ENCODE measurements around the gene CCDC78. TPM values are rescaled to one million over a fixed set of nuclear protein-coding genes. Genes with fewer than 3 reads are reported as not detected.

Gene CCDC78
- total RNA-seq, 4 donors from 2014 or later: 0.13 TPM; not detected in 3

DNA sequence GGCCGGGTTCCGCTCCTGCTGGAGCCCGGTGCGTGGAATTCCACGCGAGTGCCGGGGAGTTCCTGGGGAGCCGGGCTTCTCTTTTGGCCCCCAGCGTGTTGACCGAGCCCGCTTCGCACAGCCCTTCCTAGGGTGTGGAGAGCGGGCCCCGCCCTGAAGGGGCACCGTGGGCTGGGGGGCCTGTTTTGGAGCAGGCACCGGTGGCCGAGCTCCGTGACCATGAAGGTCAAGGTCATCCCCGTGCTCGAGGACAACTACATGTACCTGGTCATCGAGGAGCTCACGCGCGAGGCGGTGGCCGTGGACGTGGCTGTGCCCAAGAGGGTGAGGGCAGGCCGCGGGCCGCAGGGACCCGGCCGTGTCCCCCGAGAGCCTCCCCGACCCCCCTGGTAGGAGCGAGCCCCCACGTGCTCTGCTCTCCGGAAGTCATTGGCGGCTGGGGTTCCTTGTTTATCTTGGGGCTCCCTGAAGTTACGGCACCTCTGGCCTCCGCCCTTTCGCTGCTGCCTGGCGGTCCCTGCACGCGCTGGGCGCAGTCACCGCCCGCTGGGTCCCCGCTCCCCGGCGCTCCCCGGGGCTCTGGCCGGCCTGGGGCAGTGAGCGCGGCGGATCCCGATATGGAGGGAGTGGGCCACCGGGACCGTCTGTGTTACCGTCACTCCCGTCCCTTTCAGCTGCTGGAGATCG lies 1.2 kb upstream of the CCDC78 start:
- ATAC-seq: peak; percentile 6
- Histone ChIP-seq H3K27ac (peak overlapping the region in 2 of 4 donors; percentile 3 to 51), H3K27me3 (peaks cover 55% of the 10 kb centered on the region), H3K36me3 (peaks cover 0 to 34% of the 10 kb centered on the region in 2 donors), H3K4me1 (peaks cover 0 to 37% (median 18%) of the 10 kb centered on the region in 3 donors), H3K4me3 (peak overlapping the region; percentile 6 to 56), H3K9me3 (no peaks in the 10 kb centered on the region)
- WGBS, 2 donors (ENCODE audit: low coverage in 1 of 2): no CpG with 5 or more reads among the region's 61 CpGs
- no peak for TF ChIP-seq EP300 (IDR thresholded peaks at IDR 0.05)
- TF ChIP-seq, protein P1, sequence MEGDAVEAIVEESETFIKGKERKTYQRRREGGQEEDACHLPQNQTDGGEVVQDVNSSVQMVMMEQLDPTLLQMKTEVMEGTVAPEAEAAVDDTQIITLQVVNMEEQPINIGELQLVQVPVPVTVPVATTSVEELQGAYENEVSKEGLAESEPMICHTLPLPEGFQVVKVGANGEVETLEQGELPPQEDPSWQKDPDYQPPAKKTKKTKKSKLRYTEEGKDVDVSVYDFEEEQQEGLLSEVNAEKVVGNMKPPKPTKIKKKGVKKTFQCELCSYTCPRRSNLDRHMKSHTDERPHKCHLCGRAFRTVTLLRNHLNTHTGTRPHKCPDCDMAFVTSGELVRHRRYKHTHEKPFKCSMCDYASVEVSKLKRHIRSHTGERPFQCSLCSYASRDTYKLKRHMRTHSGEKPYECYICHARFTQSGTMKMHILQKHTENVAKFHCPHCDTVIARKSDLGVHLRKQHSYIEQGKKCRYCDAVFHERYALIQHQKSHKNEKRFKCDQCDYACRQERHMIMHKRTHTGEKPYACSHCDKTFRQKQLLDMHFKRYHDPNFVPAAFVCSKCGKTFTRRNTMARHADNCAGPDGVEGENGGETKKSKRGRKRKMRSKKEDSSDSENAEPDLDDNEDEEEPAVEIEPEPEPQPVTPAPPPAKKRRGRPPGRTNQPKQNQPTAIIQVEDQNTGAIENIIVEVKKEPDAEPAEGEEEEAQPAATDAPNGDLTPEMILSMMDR (IDR thresholded peaks at IDR 0.05): no peak
- no peak for TF ChIP-seq POLR2A (IDR thresholded peaks at IDR 0.05)
- TF ChIP-seq POLR2AphosphoS5 (IDR thresholded peaks at IDR 0.05): no peak

DNA sequence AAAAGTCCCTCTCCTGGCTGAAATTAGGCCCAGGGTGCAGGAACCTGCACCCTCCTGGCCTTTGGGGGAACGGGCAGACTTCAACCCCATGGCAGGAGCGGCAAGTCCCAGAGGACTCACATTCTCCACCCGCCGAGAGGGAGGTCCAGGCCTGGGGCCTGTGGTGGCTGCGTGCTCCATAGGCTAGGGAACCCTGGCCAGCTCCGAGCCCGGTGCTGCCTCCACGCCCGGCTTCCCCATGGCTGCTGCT lies 130 bp downstream of the CCDC78 start:
- H3K4me1 ChIP-seq: peaks cover 0 to 50% (median 27%) of the 10 kb centered on the region in 3 donors
- peaks cover 0 to 26% of the 10 kb centered on the region in 2 donors for H3K36me3 ChIP-seq
- H3K4me3 ChIP-seq: no peak overlapping the region
- H3K27me3 ChIP-seq: peaks cover 55% of the 10 kb centered on the region
- no peaks in the 10 kb centered on the region for H3K9me3 ChIP-seq
- ATAC-seq: no peak
- TF ChIP-seq, protein P1 (IDR thresholded peaks at IDR 0.05): no peak
- TF ChIP-seq POLR2A (IDR thresholded peaks at IDR 0.05) (no peak), EP300 (IDR thresholded peaks at IDR 0.05) (no peak), POLR2AphosphoS5 (IDR thresholded peaks at IDR 0.05) (no peak)
- no peak overlapping the region for H3K27ac ChIP-seq
- no CpG with 5 or more reads among the region's 9 CpGs for WGBS, 2 donors (ENCODE audit: low coverage in 1 of 2)

DNA sequence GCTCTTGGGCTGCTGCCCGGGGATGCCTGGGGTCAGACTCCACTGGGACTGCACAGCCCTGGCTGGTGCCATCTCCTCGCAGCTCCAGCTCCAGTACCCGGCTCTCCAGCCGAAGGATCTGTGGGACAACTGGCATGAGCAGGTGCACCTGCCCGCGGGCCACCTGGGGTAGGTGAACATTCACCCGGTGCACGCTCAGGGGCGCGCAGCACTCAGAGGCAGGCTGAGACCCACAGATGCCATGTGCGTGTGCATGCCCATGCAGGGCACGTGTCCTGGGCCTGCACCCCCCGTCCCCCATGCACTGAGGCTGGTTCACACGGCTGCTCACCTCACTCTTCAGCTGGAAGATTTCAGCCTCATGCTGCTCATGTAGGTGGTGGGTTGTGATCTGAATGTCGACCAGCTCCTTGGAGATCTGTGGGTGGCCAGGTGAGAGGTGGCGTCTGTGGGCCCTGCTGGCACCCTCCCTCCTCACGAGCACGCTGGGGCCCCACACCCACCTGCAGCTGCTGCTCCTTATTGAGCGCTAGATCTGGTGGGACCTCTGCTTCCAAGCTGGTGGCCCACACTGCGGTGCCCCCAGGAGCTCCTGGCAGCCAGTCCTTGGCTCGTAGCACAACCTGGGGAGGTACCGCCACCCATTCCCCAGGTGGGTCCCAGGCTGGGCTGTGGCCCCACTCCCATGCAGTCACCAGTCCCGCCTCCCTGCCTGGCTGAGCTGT lies 618 bp downstream of the CCDC78 start:
- no peak for ATAC-seq
- 49% methylated on average over 4 of the region's 23 CpGs; no CpG with 5 or more reads in 1 of the 2 donors for WGBS, 2 donors (ENCODE audit: low coverage in 1 of 2)
- no peak overlapping the region for H3K27ac ChIP-seq

DNA sequence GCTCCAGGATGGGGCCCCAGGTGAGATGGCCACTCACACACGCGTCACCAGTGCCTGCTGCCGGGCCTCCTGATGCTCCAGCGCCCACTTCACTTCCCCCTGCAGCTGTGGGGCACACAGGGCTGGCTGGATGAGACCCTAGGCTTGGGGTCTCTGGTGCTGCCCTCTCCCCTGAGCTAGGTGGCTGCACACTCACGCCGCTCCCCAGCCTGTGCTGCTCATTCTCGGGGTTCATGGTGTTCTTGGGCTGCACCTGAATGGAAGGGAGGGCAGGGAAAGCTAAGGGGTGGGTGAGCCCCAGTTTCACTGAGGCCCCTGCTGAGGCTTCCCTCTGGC lies 1.2 kb downstream of the CCDC78 start:
- no peak for ATAC-seq
- TF ChIP-seq, protein P1 (IDR thresholded peaks at IDR 0.05): no peak
- TF ChIP-seq POLR2AphosphoS5 (IDR thresholded peaks at IDR 0.05) (no peak), POLR2A (IDR thresholded peaks at IDR 0.05) (no peak), EP300 (IDR thresholded peaks at IDR 0.05) (no peak)
- WGBS, 2 donors (ENCODE audit: low coverage in 1 of 2): 73% methylated on average over 4 of the region's 7 CpGs; no CpG with 5 or more reads in 1 of the 2 donors

More for the DNA sequence above, 618 bp downstream of the CCDC78 start:
- no peaks in the 10 kb centered on the region for H3K9me3 ChIP-seq
- TF ChIP-seq EP300 (IDR thresholded peaks at IDR 0.05) (no peak), POLR2A (IDR thresholded peaks at IDR 0.05) (no peak), POLR2AphosphoS5 (IDR thresholded peaks at IDR 0.05) (no peak)
- TF ChIP-seq, protein P1 (IDR thresholded peaks at IDR 0.05): no peak
- H3K36me3 ChIP-seq: peaks cover 0 to 21% of the 10 kb centered on the region in 2 donors
- peaks cover 55% of the 10 kb centered on the region for H3K27me3 ChIP-seq
- peaks cover 0 to 52% (median 27%) of the 10 kb centered on the region in 3 donors for H3K4me1 ChIP-seq
- no peak overlapping the region for H3K4me3 ChIP-seq

More for the DNA sequence above, 1.2 kb downstream of the CCDC78 start:
- H3K4me3 ChIP-seq: no peak overlapping the region
- H3K27me3 ChIP-seq: peaks cover 55% of the 10 kb centered on the region
- no peak overlapping the region for H3K27ac ChIP-seq
- no peaks in the 10 kb centered on the region for H3K9me3 ChIP-seq
- peaks cover 0 to 15% of the 10 kb centered on the region in 2 donors for H3K36me3 ChIP-seq
- H3K4me1 ChIP-seq: peaks cover 0 to 58% (median 31%) of the 10 kb centered on the region in 3 donors
